Measurements from ENCODE around the gene LEMD2. TPM values are rescaled to one million over a fixed set of nuclear protein-coding genes. Genes with fewer than 3 reads are reported as not detected.

Gene LEMD2
- total RNA-seq, 2 experiments from 2014 or later, result 51.4 to 54.8 TPM

DNA sequence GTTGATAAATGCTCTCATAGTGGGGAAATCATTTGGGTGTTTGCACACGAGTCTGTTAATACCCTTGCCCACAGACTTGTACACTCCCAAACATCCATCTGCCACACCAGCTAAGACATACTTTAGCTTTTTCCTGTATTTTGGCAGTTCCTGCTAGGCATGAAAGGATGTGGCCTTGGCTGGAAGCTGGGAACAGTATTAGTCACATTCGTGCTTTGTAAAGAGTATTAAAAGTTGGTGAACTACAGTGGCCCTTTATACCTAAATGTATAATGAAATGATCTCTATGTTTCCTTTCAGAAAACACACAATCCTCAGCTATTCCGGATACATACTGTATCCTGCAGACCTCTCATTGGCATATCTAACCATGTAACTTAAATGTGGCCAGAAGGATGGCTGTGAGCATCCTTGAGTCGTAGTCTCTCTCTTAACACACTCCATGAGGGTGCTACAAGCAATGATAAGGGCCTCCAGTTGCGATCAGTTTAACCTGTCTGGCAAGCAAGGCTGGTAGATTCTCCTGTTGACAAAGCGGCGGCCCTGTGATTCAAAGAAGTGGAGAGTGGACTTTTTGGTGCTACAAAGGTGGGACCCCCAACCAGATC lies 1.5 kb downstream of the LEMD2 start:
- POLR2A ChIA-PET, result interaction anchor here (0.8 to 2.1 kb wide), 6 partner anchors 8 to 207 kb away, joined by 3 to 8 read pairs (median 5); partner anchors contain the start of genes BAK1 and UQCC2
- Mint-ChIP-seq H3K4me3 (peak overlapping the region; percentile 96), H3K9me3 (no peaks in the 10 kb centered on the region), H3K27ac (peak overlapping the region; percentile 97), H3K36me3 (peaks cover 38% of the 10 kb centered on the region), H3K4me1 (ENCODE audit: low read depth) (peaks cover 45% of the 10 kb centered on the region), H3K27me3 (no peaks in the 10 kb centered on the region)
- CTCF ChIA-PET, result interaction anchor here (0.8 to 3.9 kb wide), 7 partner anchors 16 to 367 kb away, joined by 3 to 21 read pairs (median 3); partner anchors contain the start of gene UQCC2
- intact Hi-C loops (cut with micrococcal nuclease), result no loop called here
- DNase-seq, result no peak

DNA sequence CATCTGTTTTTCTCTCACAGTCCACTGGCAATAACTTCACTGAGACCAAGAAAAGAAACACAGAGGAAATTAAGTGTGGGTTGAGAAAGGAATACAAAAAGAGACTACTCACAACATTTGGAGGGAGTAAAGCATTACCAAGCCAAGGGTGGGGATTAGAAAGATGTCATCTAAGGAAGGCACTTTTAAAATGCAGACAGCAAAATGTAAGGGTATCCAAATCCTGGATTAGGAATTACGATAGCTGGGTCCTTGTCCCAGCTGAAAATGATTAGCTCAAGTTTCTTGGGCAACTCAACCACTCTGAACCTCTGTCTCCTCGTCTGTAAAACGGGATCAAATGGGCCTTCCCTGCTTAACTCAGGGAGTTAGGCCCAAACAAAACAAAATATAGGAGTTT lies 2.2 kb downstream of the LEMD2 start:
- H3K27me3 Mint-ChIP-seq, result no peaks in the 10 kb centered on the region
- POLR2A ChIA-PET, result no interaction called here
- DNase-seq, result no peak
- peaks cover 43% of the 10 kb centered on the region for H3K36me3 Mint-ChIP-seq
- CTCF ChIA-PET, result interaction anchor here (1.4 to 3.9 kb wide), 4 partner anchors 15 to 268 kb away, joined by 3 to 21 read pairs (median 7); partner anchors contain the start of gene UQCC2
- intact Hi-C loops (cut with micrococcal nuclease), result no loop called here
- peaks cover 45% of the 10 kb centered on the region for H3K4me1 Mint-ChIP-seq (ENCODE audit: low read depth)
- no peak overlapping the region for H3K27ac Mint-ChIP-seq
- H3K4me3 Mint-ChIP-seq, result no peak overlapping the region
- H3K9me3 Mint-ChIP-seq, result no peaks in the 10 kb centered on the region

DNA sequence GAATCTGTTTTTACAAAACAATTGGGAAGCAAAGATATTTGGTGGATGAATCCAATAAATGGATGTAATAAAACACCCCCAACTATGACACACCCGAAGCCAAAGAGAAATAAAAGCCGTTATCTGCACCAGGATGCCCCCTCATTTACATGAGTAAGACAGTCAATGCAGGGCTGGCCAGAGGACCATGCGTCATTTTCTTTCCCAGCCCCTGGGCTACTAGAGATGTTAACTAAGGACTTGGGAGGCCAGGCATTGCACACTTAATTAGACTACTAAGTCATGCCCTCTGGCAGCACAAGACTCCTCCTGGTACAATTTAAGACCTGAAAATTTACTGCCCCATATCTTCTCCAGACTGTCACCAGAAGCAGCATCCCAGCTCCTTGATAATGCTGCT lies 3.2 kb downstream of the LEMD2 start:
- ChIA-PET CTCF (interaction anchor here (1.1 to 3.9 kb wide), 4 partner anchors 14 to 269 kb away, joined by 3 to 21 read pairs (median 4); partner anchors contain the start of gene UQCC2), POLR2A (no interaction called here)
- Mint-ChIP-seq H3K36me3 (peaks cover 45% of the 10 kb centered on the region), H3K4me1 (ENCODE audit: low read depth) (peaks cover 45% of the 10 kb centered on the region), H3K9me3 (no peaks in the 10 kb centered on the region), H3K27me3 (no peaks in the 10 kb centered on the region), H3K4me3 (no peak overlapping the region), H3K27ac (no peak overlapping the region)
- DNase-seq, result no peak
- intact Hi-C loops (cut with micrococcal nuclease), result no loop called here

DNA sequence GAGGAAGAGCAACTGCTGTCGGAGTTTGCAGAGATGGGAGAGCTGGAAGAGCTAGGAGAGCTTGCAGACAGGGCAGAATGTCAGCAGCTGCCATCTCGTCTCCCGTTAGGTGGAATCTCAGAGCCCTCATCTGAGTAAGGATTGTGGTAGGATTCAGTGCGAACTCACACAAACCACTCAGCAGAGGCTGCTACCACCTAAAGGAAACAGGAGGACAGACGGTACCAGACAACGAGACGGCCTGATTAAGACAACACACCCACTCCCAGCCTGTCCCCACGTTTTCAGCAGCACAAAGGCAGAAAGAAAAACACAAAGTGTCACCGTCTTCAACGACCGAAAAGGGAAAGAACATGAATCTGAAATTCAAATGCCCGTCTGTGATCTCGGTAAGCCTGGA lies 4.1 kb downstream of the LEMD2 start:
- H3K9me3 Mint-ChIP-seq, result no peaks in the 10 kb centered on the region
- ChIA-PET CTCF (interaction anchor here (1.1 kb wide), 2 partner anchors 14 to 74 kb away, joined by 3 to 4 read pairs; partner anchors contain the start of gene UQCC2), POLR2A (no interaction called here)
- H3K27ac Mint-ChIP-seq, result no peak overlapping the region
- intact Hi-C loops (cut with micrococcal nuclease), result no loop called here
- no peaks in the 10 kb centered on the region for H3K27me3 Mint-ChIP-seq
- H3K4me3 Mint-ChIP-seq, result no peak overlapping the region
- H3K36me3 Mint-ChIP-seq, result peaks cover 53% of the 10 kb centered on the region
- no peak for DNase-seq
- peaks cover 45% of the 10 kb centered on the region for H3K4me1 Mint-ChIP-seq (ENCODE audit: low read depth)

DNA sequence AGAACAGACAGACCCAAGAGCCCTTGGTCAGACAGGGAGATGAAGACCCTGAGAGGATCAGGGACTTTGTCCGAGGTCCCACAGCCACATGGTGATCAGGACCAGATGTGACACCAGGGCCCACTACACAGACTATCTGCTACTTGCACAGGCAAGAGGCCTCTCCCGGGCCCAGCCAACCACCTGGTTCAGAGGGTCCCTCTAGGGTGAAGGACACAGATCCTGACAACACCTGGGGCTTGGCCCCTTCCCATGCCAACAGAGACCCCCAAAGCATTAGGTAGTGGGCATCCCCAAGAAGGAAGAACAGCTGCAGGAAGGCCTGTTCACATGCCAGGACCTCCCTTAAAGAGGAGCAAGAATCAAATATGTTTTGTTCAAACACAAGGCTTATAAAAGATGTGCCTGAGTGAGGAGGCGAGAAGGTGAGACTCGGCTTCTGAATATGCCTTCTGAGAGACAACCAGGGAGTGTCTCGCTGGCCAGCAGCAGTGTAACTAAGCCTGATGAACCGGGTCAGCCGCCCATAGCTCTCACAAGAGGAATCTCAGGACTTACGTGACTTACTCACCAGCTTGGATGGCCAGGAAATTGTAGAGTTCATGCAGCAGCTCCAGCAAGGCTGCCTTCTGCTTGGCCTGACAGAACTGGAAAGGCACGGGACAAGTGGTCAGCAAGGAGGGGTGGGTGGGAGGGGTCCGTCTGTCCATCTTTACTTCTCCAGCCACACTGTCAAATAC lies 5.0 kb downstream of the LEMD2 start:
- intact Hi-C loops (cut with micrococcal nuclease), result no loop called here
- POLR2A ChIA-PET, result no interaction called here

DNA sequence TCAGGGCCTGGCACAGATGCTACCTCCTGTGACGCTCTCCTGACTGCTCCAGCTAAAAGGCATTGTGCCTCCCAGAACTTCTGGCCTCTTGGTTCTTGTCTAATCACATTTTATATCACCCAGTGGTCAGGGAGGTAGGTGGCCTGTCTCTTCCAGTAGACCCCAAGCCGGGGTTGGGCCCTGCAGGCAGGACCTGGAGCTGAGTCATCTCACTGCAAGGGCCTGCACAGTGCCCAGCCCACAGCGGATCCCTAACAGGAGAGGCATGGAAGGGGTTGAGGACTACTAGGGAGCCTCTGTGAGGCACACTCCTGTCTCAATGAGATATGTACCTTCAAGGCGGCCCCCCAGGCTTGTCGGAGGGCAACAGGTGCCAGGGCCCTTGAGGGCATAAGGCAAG lies 6.4 kb downstream of the LEMD2 start:
- CTCF ChIA-PET, result no interaction called here
- Mint-ChIP-seq H3K9me3 (no peaks in the 10 kb centered on the region), H3K4me1 (ENCODE audit: low read depth) (peaks cover 35% of the 10 kb centered on the region), H3K27ac (no peak overlapping the region), H3K4me3 (no peak overlapping the region), H3K36me3 (peaks cover 59% of the 10 kb centered on the region), H3K27me3 (no peaks in the 10 kb centered on the region)
- intact Hi-C loops (cut with micrococcal nuclease), result no loop called here
- POLR2A ChIA-PET, result no interaction called here
- DNase-seq, result no peak

More for the DNA sequence above, 5.0 kb downstream of the LEMD2 start:
- Mint-ChIP-seq H3K36me3 (peaks cover 61% of the 10 kb centered on the region), H3K27ac (no peak overlapping the region), H3K9me3 (no peaks in the 10 kb centered on the region), H3K4me1 (ENCODE audit: low read depth) (peaks cover 40% of the 10 kb centered on the region), H3K27me3 (no peaks in the 10 kb centered on the region), H3K4me3 (no peak overlapping the region)
- CTCF ChIA-PET, result interaction anchor here (1.1 kb wide), 1 partner anchor 13 kb away, joined by 4 read pairs; no protein-coding TSS in a partner anchor
- DNase-seq, result no peak

DNA sequence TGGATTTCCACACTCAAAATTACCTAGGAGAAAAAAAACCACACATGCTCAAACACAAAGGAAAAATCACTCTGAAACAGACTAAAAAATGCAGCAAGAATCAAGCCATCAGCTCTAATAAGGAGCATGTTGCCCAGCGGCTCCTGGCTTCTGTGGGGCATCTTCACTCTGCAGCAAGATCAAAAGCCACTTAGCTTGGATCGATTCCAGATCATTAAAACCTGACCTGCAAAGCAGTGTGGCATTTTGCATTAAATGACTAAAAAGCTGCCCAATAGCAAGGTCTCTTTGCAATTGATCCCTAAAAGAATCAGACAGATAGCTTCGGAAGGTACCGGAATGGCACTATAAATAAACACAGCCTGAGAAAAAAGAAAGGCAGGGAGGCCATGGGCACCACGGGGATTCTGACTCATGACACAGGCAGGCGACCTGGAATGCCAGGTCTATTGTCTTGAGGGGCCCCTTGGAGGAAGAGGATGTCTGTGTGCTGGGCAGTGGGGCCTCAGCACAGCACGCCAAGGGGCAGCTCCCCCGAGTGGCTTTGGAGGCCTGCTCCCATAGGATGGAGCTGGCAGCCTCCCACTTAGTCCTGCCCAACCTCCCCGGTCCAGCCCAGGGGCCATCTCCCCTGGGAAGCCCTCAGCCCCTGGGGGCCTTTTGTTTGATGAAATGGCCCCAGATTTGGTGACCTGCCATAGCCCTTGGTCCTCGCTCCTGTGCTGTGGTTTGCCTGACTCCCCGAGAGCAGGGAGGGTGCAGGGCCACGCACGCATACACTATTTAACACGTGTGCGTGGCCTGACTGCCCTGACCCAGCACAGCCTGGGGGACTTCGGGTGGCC lies 7.6 kb downstream of the LEMD2 start:
- H3K4me1 Mint-ChIP-seq (ENCODE audit: low read depth), result peaks cover 23% of the 10 kb centered on the region
- ChIA-PET CTCF (interaction anchor here (1.3 to 1.4 kb wide), 2 partner anchors 13 to 243 kb away, joined by 3 to 5 read pairs; no protein-coding TSS in a partner anchor), POLR2A (no interaction called here)
- H3K27ac Mint-ChIP-seq, result no peak overlapping the region
- no peaks in the 10 kb centered on the region for H3K27me3 Mint-ChIP-seq
- DNase-seq, result no peak
- H3K9me3 Mint-ChIP-seq, result no peaks in the 10 kb centered on the region
- no peak overlapping the region for H3K4me3 Mint-ChIP-seq
- peaks cover 58% of the 10 kb centered on the region for H3K36me3 Mint-ChIP-seq
- intact Hi-C loops (cut with micrococcal nuclease), result no loop called here

DNA sequence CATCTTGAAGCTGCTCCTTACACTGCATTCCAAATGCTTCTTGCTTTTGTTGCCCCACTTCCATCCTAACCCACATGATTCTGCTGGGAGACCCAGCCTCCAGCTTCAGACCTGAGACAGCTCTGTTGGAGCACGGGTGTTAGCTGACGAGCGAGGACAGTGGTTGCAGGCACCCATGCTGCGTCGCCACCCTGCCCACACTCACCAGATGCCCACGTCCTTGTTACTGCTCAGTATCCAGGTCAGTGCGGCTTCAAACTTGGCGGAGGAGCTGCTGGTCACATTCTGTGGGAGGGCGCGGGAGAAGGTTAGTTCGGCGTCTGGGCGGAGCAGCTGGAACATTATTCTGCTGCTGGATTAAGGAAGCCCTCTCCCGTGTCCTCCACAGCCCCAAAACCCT lies 9.0 kb downstream of the LEMD2 start:
- no peak for DNase-seq
- Mint-ChIP-seq H3K27me3 (no peaks in the 10 kb centered on the region), H3K4me3 (no peak overlapping the region), H3K4me1 (ENCODE audit: low read depth) (peaks cover 8% of the 10 kb centered on the region), H3K27ac (no peak overlapping the region), H3K9me3 (no peaks in the 10 kb centered on the region), H3K36me3 (peaks cover 59% of the 10 kb centered on the region)
- intact Hi-C loops (cut with micrococcal nuclease), result no loop called here
- CTCF ChIA-PET, result interaction anchor here (1.0 to 1.7 kb wide), 7 partner anchors 8 to 276 kb away, joined by 3 to 6 read pairs (median 4); partner anchors contain the start of gene LEMD2
- POLR2A ChIA-PET, result interaction anchor here (1.9 kb wide), 1 partner anchor 8 kb away, joined by 8 read pairs; the partner anchor contains the start of gene LEMD2

DNA sequence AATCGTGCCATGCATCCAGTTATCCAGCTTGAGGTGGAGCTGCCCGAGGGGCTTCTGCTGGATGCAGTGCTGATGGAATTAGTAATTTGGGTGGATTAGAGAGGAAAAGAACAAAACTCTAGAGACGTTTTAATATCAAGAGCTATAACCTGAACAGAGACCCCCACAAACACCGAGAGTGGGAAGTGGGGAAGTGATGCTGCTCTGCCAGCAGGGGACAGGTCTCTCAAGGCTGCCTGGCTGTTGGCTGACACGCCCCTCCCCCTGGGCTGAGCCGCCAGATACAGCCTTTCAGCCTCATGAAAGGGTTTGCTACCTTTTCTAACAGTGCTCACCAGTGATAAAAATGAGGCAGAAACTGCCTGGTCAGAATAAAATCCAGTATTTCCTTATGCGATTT lies 9.6 kb downstream of the LEMD2 start:
- intact Hi-C loops (cut with micrococcal nuclease), result no loop called here
- DNase-seq, result no peak
- Mint-ChIP-seq H3K9me3 (no peaks in the 10 kb centered on the region), H3K27ac (no peak overlapping the region), H3K4me3 (no peak overlapping the region), H3K4me1 (ENCODE audit: low read depth) (peaks cover 4% of the 10 kb centered on the region), H3K36me3 (peaks cover 59% of the 10 kb centered on the region), H3K27me3 (no peaks in the 10 kb centered on the region)
- POLR2A ChIA-PET, result interaction anchor here (1.9 kb wide), 1 partner anchor 9 kb away, joined by 8 read pairs; the partner anchor contains the start of gene LEMD2
- CTCF ChIA-PET, result interaction anchor here (1.0 to 1.8 kb wide), 6 partner anchors 8 to 276 kb away, joined by 3 to 8 read pairs (median 4); partner anchors contain the start of gene LEMD2

DNA sequence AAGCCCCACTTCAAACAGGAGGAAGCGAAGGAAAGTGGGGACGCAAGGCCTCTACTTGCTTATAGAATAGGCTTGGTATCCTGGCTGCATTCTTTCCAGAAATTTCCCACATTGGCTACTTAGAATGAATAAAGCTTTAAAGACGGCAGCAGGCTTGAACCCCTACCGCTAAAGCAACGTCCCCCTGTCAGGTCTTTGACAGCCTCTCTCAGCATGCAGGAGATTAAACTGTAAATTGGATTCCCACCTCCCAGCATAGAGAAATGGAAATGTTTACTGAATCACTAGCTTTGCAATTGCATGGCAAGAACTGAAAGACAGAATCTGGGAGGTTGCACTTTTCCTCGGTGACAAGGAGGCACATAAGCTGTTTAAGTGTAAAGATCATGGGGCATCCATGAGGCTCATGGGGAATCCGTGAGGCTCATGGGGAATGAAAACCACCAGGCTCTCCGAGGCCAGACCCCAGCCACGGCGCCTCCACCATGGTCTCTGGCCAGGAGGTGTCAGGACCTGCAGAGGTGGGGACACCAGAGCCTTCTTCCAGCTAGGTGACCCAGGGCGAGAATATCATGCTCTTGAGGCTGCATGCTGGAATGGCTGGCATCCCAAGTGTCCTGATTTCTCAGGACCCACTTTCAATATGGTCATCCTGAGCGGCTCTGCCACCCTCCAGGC lies 10.3 kb downstream of the LEMD2 start:
- intact Hi-C loops (cut with micrococcal nuclease), result no loop called here
- Mint-ChIP-seq H3K9me3 (no peaks in the 10 kb centered on the region), H3K27me3 (no peaks in the 10 kb centered on the region), H3K36me3 (peaks cover 52% of the 10 kb centered on the region), H3K4me1 (ENCODE audit: low read depth) (no peaks in the 10 kb centered on the region), H3K27ac (no peak overlapping the region), H3K4me3 (no peak overlapping the region)
- ChIA-PET POLR2A (interaction anchor here (1.9 kb wide), 1 partner anchor 10 kb away, joined by 8 read pairs; the partner anchor contains the start of gene LEMD2), CTCF (interaction anchor here (0.6 to 1.8 kb wide), 4 partner anchors 9 to 356 kb away, joined by 3 to 8 read pairs (median 5); no protein-coding TSS in a partner anchor)
- no peak for DNase-seq

Data from activated CD4-positive, alpha-beta memory T cell treated with anti-CD3 and anti-CD28 coated beads for 36 hours (primary cell).